Caco-2 (cell line): ENCODE measurements around the gene INO80E. TPM values are rescaled to one million over a fixed set of nuclear protein-coding genes. Genes with fewer than 3 reads are reported as not detected.
A peak's percentile ranks its signal among the peaks of the same experiment; 100 is the strongest.

Experiments used
- BruUV-seq: library from RNA; stranded (reverse); fragments of 400-500 nt; replicated peaks from 2 replicates; lab custom pipeline; 2021; lab: Mats Ljungman, UMichigan
- CTCF ChIA-PET: fragments of 300-600 bp; sonication (Branson Sonifier 250); formaldehyde crosslinking; loops from one replicate; lab custom pipeline; 2022; ENCODE audit warnings: antibody characterized with exemption; lab: Charles Lee
- POLR2A ChIA-PET: fragments of 300-600 bp; sonication (Branson Sonifier 250); formaldehyde crosslinking; loops from one replicate; lab custom pipeline; 2022; ENCODE audit warnings: antibody characterized with exemption; lab: Charles Lee
- DNase-seq, 2 experiments: peaks; one replicate each; pipeline versions ENCODE4 v3.0.0 to v3.0.0-alpha.2; 2020 to 2022
- H3K27me3 ChIP-seq: replicated peaks from 2 replicates; pipeline ENCODE4 v1.6.0; 2011; ENCODE audit warnings: low read length; ENCODE audit not compliant: control insufficient read depth, insufficient read depth
- H3K36me3 ChIP-seq: 2 replicates; pipeline ENCODE4 v1.5.1; 2011; ENCODE audit warnings: low read length; ENCODE audit not compliant: control insufficient read depth, insufficient read depth
- H3K4me1 ChIP-seq: fragments of 250-450 bp; sonication (Bioruptor Pico); 2 replicates; pipeline ENCODE4 v1.5.1; 2020; ENCODE audit warnings: mild to moderate bottlenecking
- H3K4me3 ChIP-seq: 2 replicates; pipeline ENCODE4 v1.5.1; 2011; ENCODE audit warnings: low read depth, mild to moderate bottlenecking, control low read depth, low read length
- H3K9me3 ChIP-seq: fragments of 250-450 bp; sonication (Bioruptor Pico); 2 replicates; pipeline ENCODE4 v1.5.1; 2020; ENCODE audit warnings: mild to moderate bottlenecking, moderate library complexity
- H3K27ac Mint-ChIP-seq: one replicate; pipeline ENCODE4 v1.8.0; 2022; ENCODE audit warnings: mixed read lengths; ENCODE audit not compliant: unreplicated experiment
- H3K27me3 Mint-ChIP-seq: one replicate; pipeline ENCODE4 v1.8.0; 2022; ENCODE audit warnings: mixed read lengths; ENCODE audit not compliant: insufficient read depth, unreplicated experiment
- H3K36me3 Mint-ChIP-seq: one replicate; pipeline ENCODE4 v1.8.0; 2022; ENCODE audit warnings: mild to moderate bottlenecking, mixed read lengths; ENCODE audit not compliant: insufficient read depth, unreplicated experiment
- H3K4me1 Mint-ChIP-seq: one replicate; pipeline ENCODE4 v1.8.0; 2022; ENCODE audit warnings: low read depth, mixed read lengths; ENCODE audit not compliant: unreplicated experiment
- H3K4me3 Mint-ChIP-seq: one replicate; pipeline ENCODE4 v1.8.0; 2022; ENCODE audit warnings: mild to moderate bottlenecking, moderate library complexity, mixed read lengths; ENCODE audit not compliant: unreplicated experiment
- H3K9me3 Mint-ChIP-seq: one replicate; pipeline ENCODE4 v1.8.0; 2022; ENCODE audit warnings: mixed read lengths; ENCODE audit not compliant: unreplicated experiment
- intact Hi-C: fragments of 100-400 bp; cut with micrococcal nuclease; formaldehyde crosslinking; loops from one replicate; pipeline ENCODE4 v1.10.0; 2022; ENCODE audit not compliant: unreplicated experiment
- total RNA-seq: library from RNA; stranded (reverse); gene quantifications from 2 replicates; pipeline ENCODE4 v1.2.3, GENCODE V29; 2022
- TF ChIP-seq, protein P1 (sequence below), 2 experiments: fragments of 200-600 bp in 1 of 2; IDR thresholded peaks; 1 replicate in 1 of 2; 2 replicates in 1 of 2; pipeline versions ENCODE4 v1.5.1 to v1.8.0; 2011 to 2022; ENCODE audit warnings: antibody characterized with exemption in 1 of 2, control low read depth in 1 of 2, inconsistent platforms in 1 of 2, low read depth in 1 of 2, low read length in 1 of 2, mild to moderate bottlenecking in 1 of 2, moderate library complexity in 1 of 2; ENCODE audit not compliant: insufficient read depth in 1 of 2, severe bottlenecking in 1 of 2, unreplicated experiment in 1 of 2

Gene INO80E
- total RNA-seq, 1 experiment from 2014 or later: 58.8 TPM

DNA sequence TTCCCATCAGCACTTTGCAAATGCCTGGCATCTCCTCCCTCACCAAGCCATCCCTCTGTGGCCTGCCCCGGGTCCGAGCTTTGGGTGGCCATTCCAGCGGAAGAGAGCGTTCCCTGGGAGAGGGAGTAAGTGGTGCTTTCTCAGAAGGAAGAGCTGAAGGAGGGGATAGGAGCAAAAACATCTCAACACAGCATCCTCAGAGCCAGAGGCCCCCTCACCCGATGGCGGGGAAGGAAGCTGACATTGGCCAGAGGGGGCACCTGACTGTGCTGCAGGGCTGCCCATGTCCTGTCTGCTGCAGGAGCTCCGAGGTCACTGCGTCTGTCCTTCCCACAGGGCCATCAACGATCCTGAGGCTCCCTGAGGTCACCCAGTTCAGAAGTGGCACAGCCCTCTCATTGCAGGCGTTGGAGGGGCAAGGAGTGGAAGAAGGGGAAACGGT lies 35.5 kb downstream of the INO80E start:
- Mint-ChIP-seq H3K27ac (no peak overlapping the region), H3K4me3 (no peak overlapping the region), H3K36me3 (no peaks in the 10 kb centered on the region), H3K27me3 (peaks cover 13% of the 10 kb centered on the region), H3K9me3 (no peaks in the 10 kb centered on the region), H3K4me1 (peaks cover 7% of the 10 kb centered on the region)
- no TSS peak for BruUV-seq
- ChIA-PET CTCF (interaction anchor here (0.5 to 1.9 kb wide), 8 partner anchors 10 to 339 kb away, joined by 3 to 7 read pairs (median 4); partner anchors contain the start of genes KCTD13, TAOK2 and TBC1D10B), POLR2A (interaction anchor here (0.6 kb wide), 1 partner anchor 224 kb away, joined by 3 read pairs; no protein-coding TSS in a partner anchor)
- intact Hi-C loops: no loop called here
- H3K27me3 ChIP-seq: no peaks in the 10 kb centered on the region; the same call in 1 of the 2 replicates
- TF ChIP-seq, protein P1, sequence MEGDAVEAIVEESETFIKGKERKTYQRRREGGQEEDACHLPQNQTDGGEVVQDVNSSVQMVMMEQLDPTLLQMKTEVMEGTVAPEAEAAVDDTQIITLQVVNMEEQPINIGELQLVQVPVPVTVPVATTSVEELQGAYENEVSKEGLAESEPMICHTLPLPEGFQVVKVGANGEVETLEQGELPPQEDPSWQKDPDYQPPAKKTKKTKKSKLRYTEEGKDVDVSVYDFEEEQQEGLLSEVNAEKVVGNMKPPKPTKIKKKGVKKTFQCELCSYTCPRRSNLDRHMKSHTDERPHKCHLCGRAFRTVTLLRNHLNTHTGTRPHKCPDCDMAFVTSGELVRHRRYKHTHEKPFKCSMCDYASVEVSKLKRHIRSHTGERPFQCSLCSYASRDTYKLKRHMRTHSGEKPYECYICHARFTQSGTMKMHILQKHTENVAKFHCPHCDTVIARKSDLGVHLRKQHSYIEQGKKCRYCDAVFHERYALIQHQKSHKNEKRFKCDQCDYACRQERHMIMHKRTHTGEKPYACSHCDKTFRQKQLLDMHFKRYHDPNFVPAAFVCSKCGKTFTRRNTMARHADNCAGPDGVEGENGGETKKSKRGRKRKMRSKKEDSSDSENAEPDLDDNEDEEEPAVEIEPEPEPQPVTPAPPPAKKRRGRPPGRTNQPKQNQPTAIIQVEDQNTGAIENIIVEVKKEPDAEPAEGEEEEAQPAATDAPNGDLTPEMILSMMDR (IDR thresholded peaks at IDR 0.05; ENCODE audit: insufficient read depth in 1 of 2, low read depth in 1 of 2, low read length in 1 of 2, severe bottlenecking in 1 of 2, unreplicated experiment in 1 of 2): no peak
- DNase-seq: no peak
- H3K36me3 ChIP-seq: no peaks in the 10 kb centered on the region
- H3K4me1 ChIP-seq: no peaks in the 10 kb centered on the region
- no peak overlapping the region for H3K4me3 ChIP-seq
- no peaks in the 10 kb centered on the region for H3K9me3 ChIP-seq

DNA sequence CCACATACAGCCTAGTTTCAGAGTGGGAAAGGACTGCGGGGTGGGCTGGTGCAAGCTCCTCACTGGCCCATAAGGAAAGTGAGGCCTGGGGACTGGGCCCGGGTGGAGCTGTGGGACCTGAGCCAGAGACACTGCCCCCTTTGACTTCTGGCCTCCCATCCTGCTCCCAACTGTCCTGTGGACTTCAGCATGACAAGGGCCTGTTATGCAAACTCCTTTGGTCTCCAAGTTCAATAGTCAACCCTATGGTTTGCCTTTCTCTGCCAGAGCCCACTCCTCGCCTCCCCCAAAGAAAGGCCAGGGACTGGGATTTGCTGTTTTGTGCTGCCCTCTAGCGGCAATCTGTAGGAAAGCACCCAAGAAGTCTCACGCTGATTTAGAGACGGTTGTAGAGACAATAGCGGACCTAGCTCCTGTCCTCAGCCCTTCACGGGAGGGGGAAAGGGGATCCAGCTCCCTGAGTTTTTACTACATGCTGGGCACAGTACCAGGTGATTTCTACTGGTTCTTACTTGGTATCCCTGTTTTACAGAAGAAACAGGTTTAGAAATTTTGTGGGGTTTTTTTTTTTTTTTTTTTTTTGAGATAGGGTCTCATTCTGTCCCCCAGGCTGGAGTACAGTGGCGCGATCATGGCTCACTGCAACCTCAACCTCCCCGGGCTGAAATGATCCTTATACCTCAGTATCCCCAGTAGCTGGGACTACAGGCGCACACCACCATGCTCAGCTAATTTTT lies 36.2 kb downstream of the INO80E start:
- TF ChIP-seq, protein P1 (IDR thresholded peaks at IDR 0.05; ENCODE audit: insufficient read depth in 1 of 2, low read depth in 1 of 2, low read length in 1 of 2, severe bottlenecking in 1 of 2, unreplicated experiment in 1 of 2): peak; percentile 70 to 85
- H3K4me3 ChIP-seq: no peak overlapping the region
- DNase-seq: peak; percentile 68 to 72
- no peaks in the 10 kb centered on the region for H3K4me1 ChIP-seq
- H3K27me3 ChIP-seq: no peaks in the 10 kb centered on the region; the same call in 1 of the 2 replicates
- no peaks in the 10 kb centered on the region for H3K36me3 Mint-ChIP-seq
- no peaks in the 10 kb centered on the region for H3K9me3 Mint-ChIP-seq
- H3K36me3 ChIP-seq: no peaks in the 10 kb centered on the region
- ChIA-PET CTCF (interaction anchor here (0.5 to 1.9 kb wide), 15 partner anchors 9 to 339 kb away, joined by 3 to 9 read pairs (median 3); partner anchors contain the start of genes KCTD13, KIF22, PAGR1 and TAOK2), POLR2A (interaction anchor here (0.7 kb wide), 1 partner anchor 88 kb away, joined by 16 read pairs; no protein-coding TSS in a partner anchor)
- peaks cover 12% of the 10 kb centered on the region for H3K27me3 Mint-ChIP-seq
- intact Hi-C loops: no loop called here
- BruUV-seq: no TSS peak
- no peak overlapping the region for H3K27ac Mint-ChIP-seq
- peaks cover 7% of the 10 kb centered on the region for H3K4me1 Mint-ChIP-seq
- H3K4me3 Mint-ChIP-seq: no peak overlapping the region
- H3K9me3 ChIP-seq: no peaks in the 10 kb centered on the region

DNA sequence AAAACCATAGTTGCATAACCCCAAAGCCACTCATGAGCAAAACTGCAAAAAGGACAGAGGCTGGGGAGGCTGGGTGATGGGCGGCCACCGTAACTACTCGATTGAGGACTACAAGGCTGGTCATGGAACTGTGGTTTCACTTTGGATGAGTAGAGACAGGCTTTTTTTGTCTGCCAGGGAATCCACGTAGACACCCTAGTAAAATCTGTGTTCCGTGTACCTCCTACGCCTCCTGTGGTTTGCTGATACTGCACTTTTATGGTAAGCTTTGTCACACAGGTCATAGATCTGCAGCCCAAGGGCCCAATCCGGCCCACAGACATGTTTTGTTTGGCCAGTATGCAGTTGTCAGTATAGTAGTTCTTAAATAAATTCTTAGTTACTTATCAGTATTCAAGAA lies 37.2 kb downstream of the INO80E start:
- Histone ChIP-seq H3K36me3 (no peaks in the 10 kb centered on the region), H3K27me3 (no peaks in the 10 kb centered on the region; the same call in 1 of the 2 replicates), H3K4me1 (no peaks in the 10 kb centered on the region), H3K9me3 (no peaks in the 10 kb centered on the region), H3K4me3 (no peak overlapping the region)
- no peak overlapping the region for H3K27ac Mint-ChIP-seq
- no peaks in the 10 kb centered on the region for H3K9me3 Mint-ChIP-seq
- DNase-seq: no peak
- no peak overlapping the region for H3K4me3 Mint-ChIP-seq
- POLR2A ChIA-PET: no interaction called here
- TF ChIP-seq, protein P1 (IDR thresholded peaks at IDR 0.05; ENCODE audit: insufficient read depth in 1 of 2, low read depth in 1 of 2, low read length in 1 of 2, severe bottlenecking in 1 of 2, unreplicated experiment in 1 of 2): no peak
- BruUV-seq: no TSS peak
- CTCF ChIA-PET: no interaction called here
- peaks cover 7% of the 10 kb centered on the region for H3K27me3 Mint-ChIP-seq
- intact Hi-C loops: no loop called here
- H3K4me1 Mint-ChIP-seq: no peaks in the 10 kb centered on the region
- H3K36me3 Mint-ChIP-seq: no peaks in the 10 kb centered on the region
